ENCODE results near the gene RSPH6A.

DNA sequence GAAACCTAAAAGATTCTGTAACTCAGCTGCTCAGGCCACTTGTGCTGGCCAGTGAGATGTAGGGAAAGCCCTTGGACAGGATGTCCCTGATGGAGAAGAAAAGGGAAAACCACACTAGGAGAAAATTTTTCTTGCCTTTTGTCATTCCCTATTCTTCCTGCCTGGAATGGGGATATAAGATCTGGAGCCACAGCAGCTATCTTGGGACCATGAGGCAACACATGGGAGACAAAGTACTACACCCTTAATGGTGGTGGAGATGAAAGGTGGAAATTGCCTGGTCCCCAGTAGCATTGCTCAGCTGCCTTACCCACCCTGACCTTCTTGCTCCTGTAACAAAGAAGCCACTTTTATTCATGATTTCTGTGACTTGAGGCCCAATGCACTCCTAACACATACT is 9.4 kb downstream of the RSPH6A start:
- TF ChIP-seq, protein P1, sequence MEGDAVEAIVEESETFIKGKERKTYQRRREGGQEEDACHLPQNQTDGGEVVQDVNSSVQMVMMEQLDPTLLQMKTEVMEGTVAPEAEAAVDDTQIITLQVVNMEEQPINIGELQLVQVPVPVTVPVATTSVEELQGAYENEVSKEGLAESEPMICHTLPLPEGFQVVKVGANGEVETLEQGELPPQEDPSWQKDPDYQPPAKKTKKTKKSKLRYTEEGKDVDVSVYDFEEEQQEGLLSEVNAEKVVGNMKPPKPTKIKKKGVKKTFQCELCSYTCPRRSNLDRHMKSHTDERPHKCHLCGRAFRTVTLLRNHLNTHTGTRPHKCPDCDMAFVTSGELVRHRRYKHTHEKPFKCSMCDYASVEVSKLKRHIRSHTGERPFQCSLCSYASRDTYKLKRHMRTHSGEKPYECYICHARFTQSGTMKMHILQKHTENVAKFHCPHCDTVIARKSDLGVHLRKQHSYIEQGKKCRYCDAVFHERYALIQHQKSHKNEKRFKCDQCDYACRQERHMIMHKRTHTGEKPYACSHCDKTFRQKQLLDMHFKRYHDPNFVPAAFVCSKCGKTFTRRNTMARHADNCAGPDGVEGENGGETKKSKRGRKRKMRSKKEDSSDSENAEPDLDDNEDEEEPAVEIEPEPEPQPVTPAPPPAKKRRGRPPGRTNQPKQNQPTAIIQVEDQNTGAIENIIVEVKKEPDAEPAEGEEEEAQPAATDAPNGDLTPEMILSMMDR (IDR thresholded peaks at IDR 0.05; ENCODE audit: poor library complexity), result no peak
- no peak for TF ChIP-seq EZH2 (IDR thresholded peaks at IDR 0.05; ENCODE audit: borderline replicate concordance)

All from hepatocyte (in vitro differentiated cells).